SK-N-SH treated with all-trans-retinoic acid at 6 μM for 48 hours (cell line): Measurements from ENCODE around the gene ZNF101.

ENCODE experiments used
- ARNTL ChIP-seq: fragments of 450-650 bp; formaldehyde crosslinking; IDR thresholded peaks from 2 replicates; pipeline ENCODE4 v1.5.0; 2020; ENCODE audit warnings: low read depth, mild to moderate bottlenecking, moderate library complexity, borderline replicate concordance
- BACH2 ChIP-seq: fragments of 250-450 bp; sonication (Bioruptor Pico); IDR thresholded peaks from 2 replicates; pipeline ENCODE4 v1.9.0; 2021; ENCODE audit warnings: mild to moderate bottlenecking, borderline replicate concordance
- CSDC2 ChIP-seq: fragments of 250-450 bp; sonication (Bioruptor Pico); IDR thresholded peaks from 2 replicates; pipeline ENCODE4 v1.5.0; 2020; ENCODE audit warnings: mild to moderate bottlenecking, moderate library complexity
- ESRRG ChIP-seq: fragments of 250-450 bp; sonication (Bioruptor Pico); IDR thresholded peaks from 2 replicates; pipeline ENCODE4 v1.6.1; 2021; ENCODE audit warnings: mild to moderate bottlenecking
- ZC3H10 ChIP-seq: fragments of 250-450 bp; sonication (Bioruptor Pico); IDR thresholded peaks from 2 replicates; pipeline ENCODE4 v1.5.1; 2021; ENCODE audit warnings: mild to moderate bottlenecking, moderate library complexity
- ZFP3 ChIP-seq: fragments of 250-450 bp; sonication (Bioruptor Pico); IDR thresholded peaks from 2 replicates; pipeline ENCODE4 v1.5.0; 2020; ENCODE audit warnings: mild to moderate bottlenecking, moderate library complexity
- ZNF70 ChIP-seq: fragments of 450-650 bp; formaldehyde crosslinking; IDR thresholded peaks from 2 replicates; pipeline ENCODE4 v1.5.0; 2020; ENCODE audit warnings: mild to moderate bottlenecking, moderate library complexity
- TF ChIP-seq, protein P1 (sequence below): fragments of 250-450 bp; sonication (Bioruptor Pico); IDR thresholded peaks from 2 replicates; pipeline ENCODE4 v1.8.0; 2020; ENCODE audit warnings: mild to moderate bottlenecking, moderate library complexity, borderline replicate concordance
- TF ChIP-seq, protein P2 (sequence below): fragments of 250-450 bp; sonication (Bioruptor Pico); IDR thresholded peaks from 2 replicates; pipeline ENCODE4 v1.5.1; 2021; ENCODE audit warnings: mild to moderate bottlenecking, moderate library complexity

DNA sequence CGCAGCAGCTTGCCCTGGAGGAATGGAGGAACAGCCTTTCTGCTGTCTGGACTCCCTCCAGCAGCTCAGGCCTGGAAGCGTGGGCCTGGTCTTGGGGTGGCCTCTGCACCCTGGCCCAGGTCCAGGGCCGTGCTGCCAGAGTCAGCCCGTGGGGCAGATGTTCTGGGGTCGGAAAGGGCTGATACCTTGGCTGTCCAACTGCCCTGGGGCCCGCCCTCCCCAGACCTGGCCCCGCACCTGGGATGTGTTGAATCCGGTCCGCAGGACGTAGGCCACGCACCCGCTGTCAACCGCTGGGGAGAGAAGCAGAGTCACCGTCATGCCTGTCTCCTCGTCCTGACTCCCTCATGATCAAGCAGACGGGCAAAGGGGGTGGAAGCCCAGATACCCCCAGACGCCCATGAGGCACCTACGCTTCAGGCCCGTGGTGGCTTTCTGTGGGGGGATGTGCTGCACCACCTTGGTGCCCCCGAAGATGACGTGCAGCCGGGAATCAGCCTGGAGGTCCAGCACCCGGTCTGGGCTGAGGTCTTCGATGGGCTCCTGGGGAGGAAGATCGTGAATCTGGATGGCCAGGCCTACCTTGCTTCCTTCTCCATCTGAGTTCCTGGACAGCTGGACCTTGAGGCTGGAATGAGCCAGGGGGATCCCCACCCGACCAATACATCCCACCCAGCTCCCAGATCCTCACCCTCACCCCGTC lies 12.8 kb upstream of the ZNF101 start:
- TF ChIP-seq, protein P1, sequence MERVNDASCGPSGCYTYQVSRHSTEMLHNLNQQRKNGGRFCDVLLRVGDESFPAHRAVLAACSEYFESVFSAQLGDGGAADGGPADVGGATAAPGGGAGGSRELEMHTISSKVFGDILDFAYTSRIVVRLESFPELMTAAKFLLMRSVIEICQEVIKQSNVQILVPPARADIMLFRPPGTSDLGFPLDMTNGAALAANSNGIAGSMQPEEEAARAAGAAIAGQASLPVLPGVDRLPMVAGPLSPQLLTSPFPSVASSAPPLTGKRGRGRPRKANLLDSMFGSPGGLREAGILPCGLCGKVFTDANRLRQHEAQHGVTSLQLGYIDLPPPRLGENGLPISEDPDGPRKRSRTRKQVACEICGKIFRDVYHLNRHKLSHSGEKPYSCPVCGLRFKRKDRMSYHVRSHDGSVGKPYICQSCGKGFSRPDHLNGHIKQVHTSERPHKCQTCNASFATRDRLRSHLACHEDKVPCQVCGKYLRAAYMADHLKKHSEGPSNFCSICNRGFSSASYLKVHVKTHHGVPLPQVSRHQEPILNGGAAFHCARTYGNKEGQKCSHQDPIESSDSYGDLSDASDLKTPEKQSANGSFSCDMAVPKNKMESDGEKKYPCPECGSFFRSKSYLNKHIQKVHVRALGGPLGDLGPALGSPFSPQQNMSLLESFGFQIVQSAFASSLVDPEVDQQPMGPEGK (CRISPR knock-in tag), result no peak
- TF ChIP-seq ZC3H10 (CRISPR knock-in tag) (no peak), BACH2 (CRISPR knock-in tag) (no peak), CSDC2 (no peak), ESRRG (CRISPR knock-in tag) (no peak), ARNTL (CRISPR knock-in tag) (no peak), ZFP3 (CRISPR knock-in tag) (no peak), ZNF70 (CRISPR knock-in tag) (no peak)
- TF ChIP-seq, protein P2, sequence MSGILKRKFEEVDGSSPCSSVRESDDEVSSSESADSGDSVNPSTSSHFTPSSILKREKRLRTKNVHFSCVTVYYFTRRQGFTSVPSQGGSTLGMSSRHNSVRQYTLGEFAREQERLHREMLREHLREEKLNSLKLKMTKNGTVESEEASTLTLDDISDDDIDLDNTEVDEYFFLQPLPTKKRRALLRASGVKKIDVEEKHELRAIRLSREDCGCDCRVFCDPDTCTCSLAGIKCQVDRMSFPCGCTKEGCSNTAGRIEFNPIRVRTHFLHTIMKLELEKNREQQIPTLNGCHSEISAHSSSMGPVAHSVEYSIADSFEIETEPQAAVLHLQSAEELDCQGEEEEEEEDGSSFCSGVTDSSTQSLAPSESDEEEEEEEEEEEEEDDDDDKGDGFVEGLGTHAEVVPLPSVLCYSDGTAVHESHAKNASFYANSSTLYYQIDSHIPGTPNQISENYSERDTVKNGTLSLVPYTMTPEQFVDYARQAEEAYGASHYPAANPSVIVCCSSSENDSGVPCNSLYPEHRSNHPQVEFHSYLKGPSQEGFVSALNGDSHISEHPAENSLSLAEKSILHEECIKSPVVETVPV (CRISPR knock-in tag), result no peak
